Endometrial microvascular endothelial cells (primary cell): ENCODE data around the gene RAD50. TPM values are rescaled to one million over a fixed set of nuclear protein-coding genes. Genes with fewer than 3 reads are reported as not detected.
"Not testable (repeated sequence)": the region's sequence is repeated elsewhere in the genome, so short reads cannot be mapped to it uniquely, and the experiment has no call there.

ENCODE experiments used
- in situ Hi-C: cut with HindIII; loops from 2 replicates; pipeline ENCODE4 v1.10.0; 2017; ENCODE audit warnings: low sequenced_read_pairs, low pct_unique_long_range_greater_than_20kb; ENCODE audit errors: inconsistent ontology term
- total RNA-seq: library from RNA; depleted of rRNA; stranded (reverse); fragments of >200 nt; gene quantifications from one replicate; pipeline ENCODE4 v1.2.3, GENCODE V29; 2015; ENCODE audit errors: inconsistent ontology term

The RAD50 gene
- 10.5 TPM for total RNA-seq

DNA sequence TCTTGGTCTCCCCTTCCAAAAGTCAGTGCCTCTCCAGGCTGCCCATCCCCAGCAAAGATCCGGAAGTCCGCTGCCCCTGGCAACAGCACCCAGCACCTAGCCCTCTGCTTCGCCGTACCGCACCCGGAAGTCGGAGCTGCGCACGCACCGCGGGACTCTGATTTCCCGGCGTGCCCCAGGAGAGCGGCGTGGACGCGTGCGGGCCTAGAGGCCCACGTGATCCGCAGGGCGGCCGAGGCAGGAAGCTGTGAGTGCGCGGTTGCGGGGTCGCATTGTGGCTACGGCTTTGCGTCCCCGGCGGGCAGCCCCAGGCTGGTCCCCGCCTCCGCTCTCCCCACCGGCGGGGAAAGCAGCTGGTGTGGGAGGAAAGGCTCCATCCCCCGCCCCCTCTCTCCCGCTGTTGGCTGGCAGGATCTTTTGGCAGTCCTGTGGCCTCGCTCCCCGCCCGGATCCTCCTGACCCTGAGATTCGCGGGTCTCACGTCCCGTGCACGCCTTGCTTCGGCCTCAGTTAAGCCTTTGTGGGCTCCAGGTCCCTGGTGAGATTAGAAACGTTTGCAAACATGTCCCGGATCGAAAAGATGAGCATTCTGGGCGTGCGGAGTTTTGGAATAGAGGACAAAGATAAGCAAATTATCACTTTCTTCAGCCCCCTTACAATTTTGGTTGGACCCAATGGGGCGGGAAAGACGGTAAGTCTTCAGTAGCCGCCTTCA, at the start of gene RAD50:
TSS of gene RAD50 (plus strand) at position 215 of the 715 bp plus-strand sequence. CDS start at position 563, 348 bp downstream.
- in situ Hi-C loops = no loop called here

DNA sequence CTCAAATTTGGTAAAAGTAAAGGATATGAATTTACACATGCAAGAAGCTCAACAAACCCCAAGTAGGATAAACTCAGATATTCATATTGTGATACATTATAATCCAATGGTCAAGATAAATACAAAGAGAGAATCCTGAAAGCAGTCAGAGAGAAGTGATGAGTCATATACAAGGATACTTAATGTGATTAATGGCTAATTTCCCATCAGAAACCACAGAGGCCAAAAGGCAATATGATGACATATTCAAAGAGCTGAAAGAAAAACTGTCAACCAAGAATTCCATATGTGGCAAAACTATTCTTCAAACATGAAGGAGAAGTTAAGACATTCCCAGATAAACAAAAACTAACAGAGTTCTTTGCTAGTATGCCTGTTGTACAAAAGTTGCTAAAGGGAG, 46.7 kb upstream of the RAD50 start:
- in situ Hi-C loops = no loop called here

DNA sequence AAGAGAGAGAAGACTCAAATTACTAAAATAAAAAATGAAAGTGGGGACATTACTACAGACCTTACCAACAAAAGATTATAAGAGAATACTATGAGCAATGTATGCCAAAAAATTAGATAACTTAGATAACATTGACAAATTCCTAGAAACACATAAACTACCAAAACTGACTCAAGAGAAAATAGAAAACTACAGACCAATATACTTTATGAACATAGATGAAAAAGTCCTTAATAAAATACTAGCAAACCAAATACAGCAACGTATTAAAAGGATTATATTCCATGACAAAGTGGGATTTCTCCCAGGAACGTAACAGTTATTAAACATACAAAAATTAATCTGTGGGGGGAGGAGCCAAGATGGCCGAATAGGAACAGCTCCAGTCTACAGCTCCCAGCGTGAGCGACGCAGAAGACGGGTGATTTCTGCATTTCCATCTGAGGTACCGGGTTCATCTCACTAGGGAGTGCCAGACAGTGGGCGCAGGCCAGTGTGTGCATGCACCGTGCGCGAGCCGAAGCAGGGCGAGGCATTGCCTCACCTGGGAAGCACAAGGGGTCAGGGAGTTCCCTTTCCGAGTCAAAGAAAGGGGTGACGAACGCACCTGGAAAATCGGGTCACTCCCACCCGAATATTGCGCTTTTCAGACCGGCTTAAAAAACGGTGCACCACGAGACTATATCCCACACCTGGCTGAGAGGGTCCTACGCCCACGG, 43.0 kb upstream of the RAD50 start:
- in situ Hi-C loops = not testable (repeated sequence)

DNA sequence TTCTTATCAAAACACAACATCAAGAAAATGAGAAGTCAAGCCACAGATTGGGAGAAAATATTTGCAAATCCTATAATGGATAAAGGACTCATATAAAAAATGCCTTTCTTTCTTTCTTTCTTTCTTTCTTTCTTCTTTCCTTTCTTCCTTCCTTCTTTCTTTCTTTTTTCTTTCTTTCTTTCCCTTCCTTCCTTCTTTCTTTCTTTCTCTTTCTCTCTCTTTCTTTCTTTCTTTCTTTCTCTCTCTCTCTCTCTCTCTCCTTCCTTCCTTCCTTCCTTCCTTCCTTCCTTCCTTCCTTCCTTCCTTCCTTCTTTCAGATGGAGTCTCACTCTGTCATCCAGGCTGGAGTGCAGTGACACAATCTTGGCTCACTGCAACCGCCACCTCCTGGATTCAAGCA, 34.7 kb upstream of the RAD50 start:
- in situ Hi-C loops = not testable (repeated sequence)

- in situ Hi-C loops = not testable (repeated sequence)
Observed at GRCh38 chr5:132524877-132525276, 31.9 kb upstream of the RAD50 start.

DNA sequence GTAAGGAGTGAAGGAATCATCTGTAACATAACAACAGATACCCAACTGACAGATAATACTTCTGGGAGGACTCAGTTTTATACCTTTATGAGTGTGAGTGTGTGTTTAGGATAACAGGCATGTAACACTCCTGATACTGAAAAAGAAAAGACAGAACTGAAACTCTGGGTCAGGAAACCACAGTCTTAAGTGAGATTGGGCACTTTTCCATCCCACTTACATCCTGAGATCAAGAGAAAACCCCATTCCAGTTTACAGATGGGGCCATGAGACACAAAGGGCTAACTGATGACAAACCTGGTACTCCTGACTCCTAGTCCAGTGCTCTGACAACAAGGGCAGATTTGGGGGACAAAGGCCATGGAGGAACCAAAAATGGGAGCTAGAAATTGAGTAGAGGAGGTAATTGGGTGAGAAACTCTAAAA, 31.5 kb upstream of the RAD50 start:
- in situ Hi-C loops = no loop called here

GRCh38 chr5:132526290-132526973, 30.3 kb upstream of the RAD50 start:
- in situ Hi-C loops = no loop called here

DNA sequence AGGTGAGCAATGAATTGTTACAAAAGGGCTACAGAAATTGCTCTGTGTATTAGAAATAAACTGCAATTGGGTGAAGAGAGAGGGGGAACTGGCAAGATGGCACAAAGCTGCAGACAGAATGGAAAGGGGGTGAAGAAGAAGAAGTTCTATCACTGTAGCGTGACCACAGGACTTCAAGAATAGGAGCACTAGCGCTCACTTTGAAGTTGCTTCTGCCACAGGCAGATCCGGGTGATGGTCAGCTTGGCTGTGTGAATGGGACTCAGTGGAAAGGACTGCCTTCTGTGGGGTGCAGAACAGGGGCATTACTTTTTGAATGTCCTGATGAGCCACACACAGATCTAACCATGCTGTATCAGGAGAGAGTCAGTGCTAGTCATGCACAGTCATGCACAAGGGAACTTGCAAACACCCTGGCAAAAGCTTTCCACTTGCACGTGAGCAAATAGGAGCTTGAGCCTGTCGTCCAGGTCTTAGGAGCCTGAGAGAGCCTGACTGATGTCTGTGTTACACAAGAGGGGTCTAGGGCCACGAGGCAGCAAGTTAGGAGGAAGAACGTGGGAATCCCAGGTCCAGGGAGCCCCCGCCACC, 29.7 kb upstream of the RAD50 start:
- in situ Hi-C loops = no loop called here

- in situ Hi-C loops = no loop called here
Observed at GRCh38 chr5:132528021-132528420, 28.8 kb upstream of the RAD50 start.

- in situ Hi-C loops = no loop called here
Observed at GRCh38 chr5:132528866-132529634, 27.7 kb upstream of the RAD50 start.

GRCh38 chr5:132530946-132531345, 25.8 kb upstream of the RAD50 start:
- in situ Hi-C loops = no loop called here

DNA sequence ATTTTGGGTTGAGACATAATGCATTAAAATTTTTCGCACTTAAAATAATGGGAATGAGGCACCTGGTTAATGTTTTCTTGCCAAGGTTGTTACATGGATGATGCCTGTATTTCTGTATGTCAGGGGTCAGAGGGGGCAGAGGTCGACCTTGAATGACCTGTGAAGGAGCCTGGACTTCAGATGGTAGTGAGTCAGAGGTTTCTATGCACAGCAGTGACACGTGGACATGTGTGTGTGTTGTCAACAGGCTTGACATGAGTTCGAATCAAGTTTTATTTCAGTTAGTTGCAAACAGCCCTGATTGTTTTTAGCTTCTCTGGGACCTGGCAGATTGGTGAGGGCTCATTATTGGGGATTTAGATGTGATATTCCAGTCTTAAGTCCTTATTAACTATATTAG, 17.1 kb upstream of the RAD50 start:
- in situ Hi-C loops = no loop called here

DNA sequence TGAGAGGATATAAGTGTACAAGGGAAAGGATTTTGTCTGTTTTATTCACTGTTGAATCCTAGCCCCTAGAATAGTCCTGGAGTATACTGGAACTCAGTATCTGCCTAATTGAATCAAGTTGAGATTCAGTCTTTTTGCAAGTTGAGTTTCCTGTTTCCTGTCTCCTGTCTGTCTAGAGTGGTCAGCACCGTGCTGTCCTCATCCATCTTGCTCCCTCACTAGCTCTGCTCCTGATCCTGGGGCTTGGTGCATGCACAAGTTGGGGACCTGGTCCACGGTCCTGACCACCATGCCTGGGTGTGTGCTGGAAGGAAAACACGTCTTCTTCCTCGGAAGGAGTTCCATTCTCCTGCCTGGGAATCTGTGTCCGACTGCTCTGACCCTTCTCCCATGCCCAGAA, 16.6 kb upstream of the RAD50 start:
- in situ Hi-C loops = no loop called here

DNA sequence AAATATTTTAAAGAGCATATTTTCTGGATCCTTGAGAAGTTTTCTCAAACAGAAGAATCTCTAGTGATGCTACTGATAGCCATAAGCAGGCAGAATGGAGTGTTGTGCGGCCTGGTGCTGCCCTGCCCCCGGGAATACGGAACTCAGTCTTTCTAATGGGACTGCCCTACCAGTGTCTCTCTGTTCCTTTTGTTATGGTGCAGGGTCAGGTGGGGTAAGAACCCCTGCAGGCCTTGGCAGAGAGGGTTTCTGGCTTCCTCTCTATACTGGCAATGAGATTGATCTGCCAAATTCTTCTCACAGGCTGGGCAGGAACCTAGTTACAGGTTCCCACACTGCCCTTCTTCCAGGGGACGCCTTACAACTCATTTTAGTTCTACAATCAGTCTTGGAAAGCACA, 16.0 kb upstream of the RAD50 start:
- in situ Hi-C loops = no loop called here

GRCh38 chr5:132543472-132544201, 13.1 kb upstream of the RAD50 start, which contains the start of gene IL5:
TSS of gene IL5 (minus strand) at chr5:132543522. CDS start at chr5:132543478, 44 bp downstream.
- in situ Hi-C loops = no loop called here

DNA sequence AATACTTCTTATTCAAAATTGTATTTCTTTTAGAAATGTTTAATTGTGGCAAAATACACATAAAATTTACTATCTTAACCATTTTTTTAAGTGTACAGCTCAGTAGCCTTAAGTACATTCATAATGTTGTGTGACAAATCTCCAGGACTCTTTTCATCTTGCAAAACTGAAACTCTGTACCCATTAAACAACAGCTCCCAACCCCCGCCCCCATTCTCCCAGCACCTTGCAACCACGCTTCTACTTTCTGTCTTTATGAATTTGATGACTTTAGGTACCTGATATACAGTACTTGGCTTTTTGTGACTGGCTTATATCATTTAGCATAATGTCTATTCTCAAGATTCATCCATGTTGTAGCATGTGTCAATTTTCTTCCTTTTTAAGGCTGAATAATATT, 10.7 kb upstream of the RAD50 start:
- in situ Hi-C loops = no loop called here

GRCh38 chr5:132547269-132547668, 9.5 kb upstream of the RAD50 start:
- in situ Hi-C loops = no loop called here

- in situ Hi-C loops = not testable (repeated sequence)
Observed at GRCh38 chr5:132548834-132549233, 7.9 kb upstream of the RAD50 start.
